ENCODE results near the gene MRPL49. TPM values are rescaled to one million over a fixed set of nuclear protein-coding genes. Genes with fewer than 3 reads are reported as not detected.

Gene MRPL49
- total and polyA plus RNA-seq, 2 of the 13 experiments (the other 11 are each of a cell fraction or from before 2014, with no cell fraction given): 39.2 to 53.3 TPM

GRCh38 chr11:65121865-65122696 lies at the start of gene MRPL49, which contains the start of gene FAU (continued):
- TF ChIP-seq ZBTB26 (CRISPR knock-in tag; IDR thresholded peaks at IDR 0.05; ENCODE audit: borderline replicate concordance) (peak; percentile 83; the same call in 1 of the 2 replicates), EEA1 (CRISPR knock-in tag; IDR thresholded peaks at IDR 0.05; ENCODE audit: borderline replicate concordance) (no peak), ELF3 (CRISPR knock-in tag; IDR thresholded peaks at IDR 0.05) (peak; percentile 92), USF2 (IDR thresholded peaks at IDR 0.05; ENCODE audit: low read depth, low read length) (no peak), USF2 (CRISPR knock-in tag; IDR thresholded peaks at IDR 0.05; ENCODE audit: borderline replicate concordance) (peak; percentile 19; the same call in 1 of the 2 replicates), ZNF878 (CRISPR knock-in tag; IDR thresholded peaks at IDR 0.05) (no peak), ZNF124 (CRISPR knock-in tag; IDR thresholded peaks at IDR 0.05) (0 out of 2 replicates have a peak, but pooled peaks have one; percentile 22), MTF1 (CRISPR knock-in tag; IDR thresholded peaks at IDR 0.05) (no peak), ZNF839 (CRISPR knock-in tag; IDR thresholded peaks at IDR 0.05; ENCODE audit: borderline replicate concordance) (0 out of 2 replicates have a peak, but pooled peaks have one; percentile 24), IRF2 (CRISPR knock-in tag; IDR thresholded peaks at IDR 0.05) (peak; percentile 85), GMEB1 (CRISPR knock-in tag; IDR thresholded peaks at IDR 0.05; ENCODE audit: borderline replicate concordance) (peak; percentile 98), MEF2D (CRISPR knock-in tag; IDR thresholded peaks at IDR 0.05) (peak; percentile 91), ZUFSP (CRISPR knock-in tag; IDR thresholded peaks at IDR 0.05; ENCODE audit: borderline replicate concordance) (no peak), DZIP1 (CRISPR knock-in tag; IDR thresholded peaks at IDR 0.05) (no peak; the same call in 1 of the 2 replicates), ZNF720 (CRISPR knock-in tag; IDR thresholded peaks at IDR 0.05) (no peak), ZNF772 (CRISPR knock-in tag; IDR thresholded peaks at IDR 0.05) (peak; percentile 92), POLR2AphosphoS2 (IDR thresholded peaks at IDR 0.05; ENCODE audit: low read depth, low read length) (peak; percentile 86; the same call in 1 of the 2 replicates), NONO (IDR thresholded peaks at IDR 0.05) (no peak), NONO (CRISPR knock-in tag; conservative IDR thresholded peaks at IDR 0.05) (peak; percentile 96)

Measured in HepG2 (cell line).